H54 (cell line): ENCODE results near the gene MRPL33.
"Not testable (repeated sequence)": the region's sequence is repeated elsewhere in the genome, so short reads cannot be mapped to it uniquely, and the experiment has no call there.

ENCODE experiments used
- DNase-seq: peaks from one replicate; pipeline ENCODE4 v3.0.0; 2011; ENCODE audit warnings: low spot score, mixed read lengths; ENCODE audit not compliant: insufficient read length
- FAIRE-seq: peaks from 3 replicates; lab custom pipeline; 2011; peaks lifted over from hg19 to GRCh38; lab: Jason Lieb, UNC
- POLR2A ChIP-seq: IDR thresholded peaks from 2 replicates; pipeline ENCODE4 v1.6.1; 2011; ENCODE audit warnings: low read depth, mild to moderate bottlenecking, low read length

Gene MRPL33

DNA sequence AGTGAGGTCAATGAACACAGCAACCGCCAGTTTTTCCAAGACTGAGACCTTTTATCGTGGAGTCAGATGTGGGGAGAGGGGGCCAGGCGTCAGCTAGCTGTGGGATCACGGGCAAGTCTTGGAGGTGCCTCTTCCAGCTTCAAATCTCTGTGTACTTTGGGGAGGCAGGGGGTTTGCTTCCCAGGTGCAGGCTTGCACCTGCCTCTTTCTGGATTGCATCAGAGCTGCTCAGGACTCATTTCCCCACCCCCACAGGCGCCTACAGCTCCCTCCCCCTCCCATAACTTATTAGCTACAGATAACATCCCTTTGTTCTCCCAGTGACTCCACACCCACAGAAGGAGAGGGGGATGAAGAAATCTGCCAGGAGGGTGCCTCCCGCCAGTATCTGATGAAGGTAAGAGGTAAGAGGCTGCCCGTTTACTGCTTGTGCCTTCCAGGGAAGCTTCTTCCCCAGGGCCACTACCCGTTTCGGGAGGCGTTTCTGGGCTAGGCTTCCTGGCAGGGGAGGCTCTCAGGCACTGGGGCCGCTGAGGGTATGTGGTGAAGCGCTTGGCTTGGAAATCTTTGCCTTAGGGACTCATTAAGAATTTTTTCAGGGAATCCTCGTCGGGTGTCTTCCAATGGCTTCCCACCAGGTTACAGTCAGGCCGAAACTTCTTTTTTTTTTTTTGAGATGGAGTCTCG is 18.8 kb upstream of the MRPL33 start:
- no peak for TF ChIP-seq POLR2A
- FAIRE-seq: no peak
- DNase-seq: no peak

DNA sequence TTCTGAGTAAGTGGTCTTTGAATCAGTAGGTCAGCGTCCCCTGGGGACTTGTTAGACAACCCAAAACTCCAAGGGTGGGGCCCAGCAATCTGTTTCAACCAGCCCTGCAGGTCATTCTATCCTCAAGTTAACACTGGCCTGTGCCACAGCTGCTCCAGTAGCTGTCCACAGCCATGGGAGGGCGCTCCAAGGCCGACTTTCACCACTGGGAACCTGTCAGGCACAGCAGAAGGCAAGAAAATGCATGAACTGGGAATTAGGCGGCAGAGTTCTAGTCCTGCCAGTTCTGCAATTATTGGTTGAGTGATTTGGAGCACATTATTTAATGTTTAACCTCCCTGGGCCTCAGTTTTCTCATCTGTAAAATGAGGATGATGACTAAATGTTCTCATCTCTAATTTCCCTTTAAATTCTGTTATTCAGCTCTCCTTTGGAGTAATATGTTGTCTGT is 17.4 kb upstream of the MRPL33 start:
- DNase-seq: peak; percentile 68
- peak; percentile 81 for FAIRE-seq
- TF ChIP-seq POLR2A: no peak

DNA sequence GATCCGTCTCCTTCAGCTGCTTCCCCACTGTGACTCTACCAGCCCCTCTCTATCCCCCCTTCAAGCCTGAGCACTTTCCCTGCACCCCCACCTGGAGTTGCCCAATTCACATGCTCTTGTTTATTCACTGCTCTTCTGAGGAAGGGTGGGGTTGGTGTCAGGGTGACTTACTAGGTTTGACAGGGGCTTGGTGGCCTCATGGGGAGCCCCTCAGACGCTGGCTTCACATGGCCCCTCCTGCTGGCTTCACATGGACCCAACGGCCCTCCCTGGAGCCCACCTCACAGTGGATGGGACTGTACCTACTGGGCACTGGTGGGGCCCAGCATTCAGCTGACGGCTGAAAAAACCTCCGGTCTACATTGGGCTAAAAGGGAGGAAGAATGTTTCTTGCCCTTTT is 16.7 kb upstream of the MRPL33 start:
- FAIRE-seq: no peak
- DNase-seq: no peak
- no peak for TF ChIP-seq POLR2A

DNA sequence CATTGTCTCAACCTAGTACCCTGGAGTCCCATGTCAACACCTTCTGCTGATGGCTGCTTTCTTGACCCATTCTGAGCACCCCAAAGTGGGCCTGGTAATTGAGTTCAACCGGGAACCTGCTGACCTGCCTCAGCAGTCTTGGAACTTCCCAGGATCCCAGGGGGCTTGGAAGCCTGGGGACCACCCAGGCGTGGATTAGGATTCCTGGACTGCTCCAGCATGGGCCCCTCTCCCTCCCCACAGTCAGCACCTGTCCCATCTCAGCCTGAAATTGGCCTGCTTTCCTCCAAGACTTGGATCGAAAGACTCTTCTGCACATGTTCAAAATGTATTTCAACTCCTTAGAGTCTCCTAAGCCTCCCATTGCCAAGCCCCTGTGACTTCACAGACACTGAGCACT is 15.4 kb upstream of the MRPL33 start:
- DNase-seq (no peak), FAIRE-seq (no peak)
- TF ChIP-seq POLR2A: no peak

DNA sequence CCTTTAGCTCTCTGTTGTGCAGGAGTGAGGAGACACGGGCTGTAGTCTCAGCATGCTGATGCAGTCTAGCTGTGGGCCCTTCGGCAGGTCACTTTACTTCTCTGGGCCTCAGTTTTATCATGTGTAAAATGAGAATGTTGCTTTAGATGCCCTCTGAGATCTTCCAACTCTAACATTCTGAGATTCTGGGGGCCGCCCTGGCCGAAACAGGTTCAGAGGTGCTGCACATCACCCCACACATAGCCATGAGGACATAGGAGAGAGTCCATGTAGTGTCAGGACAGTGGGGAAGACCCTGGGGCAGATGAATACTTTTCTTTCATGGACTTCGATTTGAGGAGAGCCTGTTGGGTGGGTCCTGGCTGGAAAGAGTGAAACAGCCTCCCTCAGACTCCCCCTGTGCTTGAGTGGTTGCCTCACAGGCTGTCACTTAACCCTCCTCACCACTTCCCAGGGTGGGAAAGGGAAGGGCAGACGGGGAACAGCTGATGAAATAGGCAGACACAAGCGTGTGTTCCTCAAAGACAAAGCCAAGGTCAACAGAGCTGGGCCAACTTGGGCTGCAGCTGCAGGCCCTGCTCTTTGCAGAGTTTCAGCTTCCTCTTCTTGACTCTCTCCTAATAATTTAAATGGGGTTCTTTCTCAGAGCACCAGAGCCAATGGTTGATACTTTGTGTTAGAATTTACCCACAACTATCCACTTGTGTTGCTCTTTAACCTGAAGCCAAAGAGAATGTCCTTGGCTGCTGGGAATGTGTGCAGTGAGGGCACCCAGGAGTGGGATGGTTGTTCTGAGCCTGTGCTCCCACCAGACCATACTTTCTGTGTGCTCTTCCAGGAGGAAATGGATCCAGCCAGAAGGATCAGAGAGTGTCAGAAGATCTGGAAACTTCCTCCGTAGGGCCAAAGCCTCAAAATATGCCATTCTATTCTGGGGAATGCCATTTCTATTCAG is 14.7 kb upstream of the MRPL33 start:
- FAIRE-seq (no peak), DNase-seq (no peak)
- no peak for TF ChIP-seq POLR2A

DNA sequence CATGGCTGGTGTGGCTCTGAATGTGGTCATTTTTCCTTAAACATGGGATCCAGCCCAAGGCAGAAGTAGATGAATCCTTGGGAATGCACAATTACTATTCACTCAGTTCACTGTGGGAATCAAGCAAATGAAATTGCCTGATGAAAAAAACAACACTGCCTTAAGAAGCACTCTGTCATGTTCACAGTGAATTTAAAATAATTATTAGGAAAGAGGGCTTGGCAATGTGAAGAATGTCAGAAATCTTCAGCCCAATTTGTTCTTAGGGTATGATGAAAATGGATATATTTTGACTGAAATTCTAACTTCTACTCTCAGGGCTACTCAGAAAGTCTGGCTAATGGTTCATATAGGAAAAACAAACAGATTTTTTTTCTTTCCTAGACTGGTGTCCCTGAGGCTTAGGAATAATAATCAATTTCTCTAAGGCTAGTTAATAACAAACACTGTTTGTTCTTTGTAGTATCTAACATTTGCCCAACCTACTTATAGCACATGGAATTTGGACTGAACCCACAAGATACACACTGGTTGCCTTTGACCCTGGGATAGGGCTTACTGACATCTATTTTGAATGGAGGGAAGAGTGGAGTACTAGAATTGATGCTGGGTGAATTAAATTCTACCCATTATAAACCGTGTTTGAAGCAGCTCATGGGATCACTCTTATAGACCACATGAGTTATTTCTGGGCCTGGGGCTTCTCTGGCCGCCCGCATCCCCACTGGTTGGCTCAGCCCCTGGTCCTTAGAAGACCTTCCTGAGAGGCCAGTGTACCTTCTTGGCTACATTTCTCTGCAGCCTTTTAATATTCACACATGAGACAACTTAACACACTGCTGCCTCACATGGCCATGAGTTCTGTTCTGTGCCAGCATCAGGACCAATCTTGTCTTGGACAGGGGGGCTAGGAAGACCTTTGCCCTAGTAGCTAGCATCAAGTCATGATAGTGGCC is 8.3 kb upstream of the MRPL33 start:
- DNase-seq (no peak), FAIRE-seq (no peak)
- TF ChIP-seq POLR2A: no peak

DNA sequence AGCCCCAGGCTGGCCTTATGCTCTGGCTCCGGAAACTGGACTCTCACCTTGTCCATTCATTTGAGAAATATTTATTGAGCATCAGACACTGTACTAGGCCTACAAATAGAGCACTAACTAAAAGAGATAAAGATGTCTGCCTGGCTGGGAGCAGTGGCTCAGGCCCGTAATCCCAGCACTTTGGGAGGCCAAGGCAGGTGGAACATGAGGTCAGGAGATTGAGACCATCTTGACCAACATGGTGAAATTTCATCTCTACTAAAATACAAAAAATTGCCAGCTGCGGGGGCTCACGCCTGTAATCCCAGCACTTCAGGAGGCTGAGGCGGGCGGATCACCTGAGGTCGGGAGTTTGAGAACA is 7.6 kb upstream of the MRPL33 start:
- TF ChIP-seq POLR2A: no peak
- FAIRE-seq: no peak

DNA sequence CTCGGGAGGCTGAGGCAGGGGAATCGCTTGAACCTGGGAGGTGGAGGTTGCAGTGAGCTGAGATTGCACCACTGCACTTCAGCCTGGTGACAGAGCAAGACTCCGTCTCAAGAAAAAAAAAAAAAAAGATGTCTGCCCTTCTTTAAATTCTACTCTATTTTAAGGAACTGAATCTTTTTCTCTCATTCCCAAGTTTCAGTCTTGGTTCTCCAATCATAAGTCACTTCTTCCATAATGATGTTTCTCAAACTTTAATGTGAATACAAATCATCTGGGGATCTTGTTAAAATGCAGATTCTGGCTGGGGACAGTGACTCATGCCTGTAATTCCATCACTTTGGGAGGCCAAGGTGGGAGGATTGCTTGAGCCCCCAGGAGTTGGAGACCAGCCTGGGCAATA is 7.0 kb upstream of the MRPL33 start:
- FAIRE-seq, DNase-seq: not testable (repeated sequence)

More for the DNA sequence above, 7.6 kb upstream of the MRPL33 start:
- no peak for DNase-seq

DNA sequence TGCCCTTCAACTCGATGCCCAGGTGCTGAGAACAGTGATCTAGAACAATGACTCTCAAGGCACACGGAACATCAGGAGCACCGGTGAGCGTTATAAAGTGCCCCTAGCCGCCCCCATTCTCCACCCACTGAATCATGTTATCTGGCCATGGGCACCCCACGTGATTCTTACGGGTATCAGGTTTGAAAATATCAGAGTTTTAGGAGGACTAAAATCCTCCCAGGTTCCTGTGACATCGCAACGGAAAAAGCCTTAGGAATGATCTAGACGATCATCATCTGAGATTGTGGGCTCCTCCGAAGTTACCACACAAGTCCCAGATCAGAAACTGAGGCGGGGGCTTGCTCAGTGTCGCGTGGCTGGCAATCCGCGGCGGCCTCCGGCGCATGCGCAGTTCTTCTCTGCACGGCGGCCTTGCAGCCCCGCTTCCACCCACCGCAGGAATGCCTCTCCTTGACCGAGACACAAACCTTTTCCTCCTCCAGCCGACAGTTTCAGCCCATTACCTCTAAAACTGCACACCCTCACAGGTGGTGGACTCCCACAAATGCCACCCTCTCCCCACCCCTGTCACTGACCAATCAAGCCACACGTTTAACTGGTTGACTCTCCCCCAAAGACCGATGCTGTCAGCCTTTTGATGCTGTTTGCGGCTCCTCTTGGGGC is 5.8 kb upstream of the MRPL33 start:
- DNase-seq (no peak), FAIRE-seq (no peak)
- no peak for TF ChIP-seq POLR2A

DNA sequence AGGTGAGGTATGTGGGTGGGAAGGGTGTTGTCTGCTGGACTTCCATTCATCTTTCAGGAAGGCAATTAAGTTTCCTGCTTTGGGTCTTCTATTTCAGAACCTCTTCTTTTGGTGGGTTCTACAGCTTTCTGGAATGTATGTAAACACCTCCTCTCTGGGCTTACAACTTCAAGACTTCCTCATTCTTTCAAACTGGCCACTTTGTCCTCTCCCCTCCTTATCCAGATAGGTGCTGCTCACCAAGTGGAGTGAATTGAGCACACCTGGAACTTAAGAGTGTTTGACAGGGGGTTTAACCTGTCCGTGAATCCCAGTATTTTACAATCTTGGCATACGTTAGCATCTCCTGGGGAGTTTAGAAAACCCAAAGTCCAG is 5.2 kb upstream of the MRPL33 start:
- FAIRE-seq: no peak
- no peak for DNase-seq
- no peak for TF ChIP-seq POLR2A

DNA sequence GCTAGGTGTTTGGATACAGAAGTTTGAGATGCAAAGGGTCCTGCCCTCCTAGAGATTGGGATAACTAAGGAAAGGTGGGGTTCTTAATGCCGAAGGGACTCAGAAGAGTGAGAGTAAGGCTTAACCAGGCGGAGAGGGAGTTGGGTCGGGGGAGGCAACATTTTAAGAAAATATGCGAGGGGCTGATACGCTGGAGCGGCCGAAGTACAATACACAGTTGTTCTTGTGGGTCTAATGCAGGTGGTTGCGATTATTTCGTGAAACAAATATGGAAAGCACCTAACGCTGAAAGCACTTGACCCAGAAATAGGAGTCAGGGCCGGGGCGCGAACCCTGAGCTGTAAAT is 344 bp upstream of the MRPL33 start:
- FAIRE-seq (no peak), DNase-seq (no peak)
- no peak for TF ChIP-seq POLR2A

DNA sequence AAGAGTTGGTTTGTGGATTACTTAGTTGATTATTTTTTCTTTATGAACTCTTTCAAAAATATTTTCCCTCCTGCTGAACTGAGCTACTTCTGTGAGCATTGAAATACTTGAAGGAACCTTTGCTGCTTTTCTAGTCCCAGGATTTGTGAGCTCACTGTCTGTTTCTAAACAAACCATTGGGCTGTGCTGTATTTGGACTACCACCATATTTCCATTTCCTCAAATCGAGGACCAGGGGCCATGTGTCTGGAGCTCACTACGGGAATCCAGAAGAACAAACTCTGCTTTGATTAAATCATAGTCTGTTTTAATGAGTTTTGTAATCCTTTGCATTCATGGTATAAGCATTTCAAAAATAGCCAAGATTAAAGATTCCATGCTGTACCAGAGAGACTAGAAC is 1.3 kb downstream of the MRPL33 start:
- FAIRE-seq: no peak
- no peak for TF ChIP-seq POLR2A
- no peak for DNase-seq

DNA sequence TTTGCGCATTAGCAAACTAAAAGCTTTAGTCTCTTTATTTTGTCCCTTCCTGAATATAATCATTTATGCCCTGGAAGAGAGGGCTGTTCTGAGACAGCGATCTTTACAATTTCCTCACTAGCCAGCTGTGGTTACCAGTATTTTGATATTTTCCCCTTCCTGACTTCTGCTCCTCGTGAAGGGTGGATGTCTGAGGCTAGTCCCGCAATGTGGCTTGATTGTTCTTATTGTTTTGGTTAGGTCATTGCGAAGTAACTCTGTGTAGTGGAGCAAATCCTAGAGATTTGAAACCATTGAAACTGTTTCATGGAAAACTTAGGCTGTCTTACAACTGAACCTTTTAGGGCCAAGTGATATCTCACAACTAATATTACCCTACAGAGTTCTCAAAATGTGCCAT is 2.4 kb downstream of the MRPL33 start:
- FAIRE-seq (no peak), DNase-seq (no peak)
- TF ChIP-seq POLR2A: no peak
